Measurements from ENCODE around the gene SLC66A2.

SLC66A2 gene

DNA sequence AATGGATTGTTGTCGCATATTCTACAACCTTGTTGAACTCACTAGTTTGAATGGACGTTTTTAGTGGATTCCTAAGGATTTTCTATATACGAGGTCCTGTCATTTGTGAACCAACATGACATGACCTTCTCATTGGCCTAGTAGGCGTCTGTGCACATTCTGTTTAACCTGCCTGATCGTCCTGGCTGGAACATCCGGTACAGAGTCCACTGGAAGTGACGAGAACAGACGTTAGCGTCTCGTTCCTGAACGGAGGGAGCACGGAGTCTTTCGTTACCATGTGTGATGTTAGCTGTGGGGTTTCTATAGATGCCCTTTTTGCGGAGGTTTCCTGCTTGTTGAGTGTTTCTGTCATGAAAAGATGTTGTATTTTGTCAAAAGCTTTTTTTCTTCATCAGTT, 61.9 kb downstream of the SLC66A2 start:
- TF ChIP-seq, protein P1, sequence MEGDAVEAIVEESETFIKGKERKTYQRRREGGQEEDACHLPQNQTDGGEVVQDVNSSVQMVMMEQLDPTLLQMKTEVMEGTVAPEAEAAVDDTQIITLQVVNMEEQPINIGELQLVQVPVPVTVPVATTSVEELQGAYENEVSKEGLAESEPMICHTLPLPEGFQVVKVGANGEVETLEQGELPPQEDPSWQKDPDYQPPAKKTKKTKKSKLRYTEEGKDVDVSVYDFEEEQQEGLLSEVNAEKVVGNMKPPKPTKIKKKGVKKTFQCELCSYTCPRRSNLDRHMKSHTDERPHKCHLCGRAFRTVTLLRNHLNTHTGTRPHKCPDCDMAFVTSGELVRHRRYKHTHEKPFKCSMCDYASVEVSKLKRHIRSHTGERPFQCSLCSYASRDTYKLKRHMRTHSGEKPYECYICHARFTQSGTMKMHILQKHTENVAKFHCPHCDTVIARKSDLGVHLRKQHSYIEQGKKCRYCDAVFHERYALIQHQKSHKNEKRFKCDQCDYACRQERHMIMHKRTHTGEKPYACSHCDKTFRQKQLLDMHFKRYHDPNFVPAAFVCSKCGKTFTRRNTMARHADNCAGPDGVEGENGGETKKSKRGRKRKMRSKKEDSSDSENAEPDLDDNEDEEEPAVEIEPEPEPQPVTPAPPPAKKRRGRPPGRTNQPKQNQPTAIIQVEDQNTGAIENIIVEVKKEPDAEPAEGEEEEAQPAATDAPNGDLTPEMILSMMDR (IDR thresholded peaks at IDR 0.05; ENCODE audit: unreplicated experiment in 3 of 3) = no peak
- Mint-ChIP-seq H3K36me3 (ENCODE audit: low read depth) (peaks cover 30% of the 10 kb centered on the region), H3K27me3 (ENCODE audit: low read depth) (no peaks in the 10 kb centered on the region), H3K9me3 (peaks cover 61% of the 10 kb centered on the region), H3K27ac (no peak overlapping the region), H3K4me3 (no peak overlapping the region), H3K4me1 (no peaks in the 10 kb centered on the region)

DNA sequence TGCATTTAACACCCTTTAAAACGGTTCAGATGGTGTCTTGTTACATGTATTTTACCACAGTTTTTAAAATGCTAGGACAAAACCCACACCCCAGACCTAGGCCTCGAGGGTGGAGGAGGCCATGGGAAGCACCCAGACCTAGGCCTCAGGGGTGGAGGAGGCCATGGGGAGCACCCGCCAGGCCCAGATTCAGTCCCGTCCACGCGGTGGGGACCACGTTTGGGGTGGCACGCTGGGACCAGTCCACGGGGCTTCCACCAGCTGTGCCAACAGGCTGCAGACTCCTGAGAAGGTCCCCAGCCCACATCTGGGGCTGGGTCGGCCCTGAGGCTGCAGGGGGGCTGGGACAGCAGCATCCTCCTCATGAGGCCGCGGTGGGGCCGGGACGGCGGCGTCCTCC, 63.4 kb downstream of the SLC66A2 start:
- Mint-ChIP-seq H3K27ac (no peak overlapping the region), H3K9me3 (peaks cover 46% of the 10 kb centered on the region), H3K27me3 (ENCODE audit: low read depth) (no peaks in the 10 kb centered on the region), H3K4me1 (no peaks in the 10 kb centered on the region), H3K36me3 (ENCODE audit: low read depth) (peaks cover 16% of the 10 kb centered on the region), H3K4me3 (no peak overlapping the region)
- TF ChIP-seq, protein P1 (IDR thresholded peaks at IDR 0.05; ENCODE audit: unreplicated experiment in 3 of 3) = no peak

DNA sequence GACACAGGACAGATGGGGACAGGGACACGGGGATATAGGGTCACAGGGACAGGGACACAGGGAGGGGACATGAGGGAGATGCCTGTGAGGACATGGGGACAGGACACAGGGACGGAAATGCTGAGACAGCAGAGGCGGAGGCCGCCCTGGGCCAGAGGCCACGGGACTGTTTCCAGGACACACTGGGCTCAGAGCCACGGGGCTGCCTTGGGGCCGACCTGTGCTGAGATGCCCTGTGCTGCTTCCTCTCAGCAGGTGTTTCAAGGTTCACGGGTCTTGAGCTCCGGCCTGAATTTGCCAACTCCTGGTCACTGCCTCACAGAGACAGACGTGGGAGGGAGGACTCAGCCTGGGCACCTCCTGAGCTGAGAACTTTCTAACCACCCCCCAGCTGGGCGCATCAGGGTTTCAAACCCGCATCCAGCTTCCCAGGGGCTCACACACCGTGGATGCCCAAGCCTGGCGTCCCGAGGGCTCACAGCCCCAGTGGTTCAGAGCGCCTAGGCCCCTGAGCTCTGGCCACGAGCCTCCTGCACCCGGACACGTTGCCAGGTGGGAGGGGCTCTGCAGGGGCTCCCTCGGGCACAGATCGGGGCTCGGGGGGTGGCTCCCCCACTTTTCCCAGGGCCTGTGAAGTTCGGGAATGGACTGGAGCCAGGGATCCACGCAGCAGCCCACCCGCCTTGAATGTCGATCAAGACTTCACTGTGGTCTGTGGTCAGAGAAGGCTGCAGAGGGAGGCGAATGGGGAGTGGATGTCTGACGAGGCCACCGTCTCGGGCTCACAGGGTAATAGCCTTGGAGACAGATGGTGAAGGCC, 64.1 kb downstream of the SLC66A2 start:
- Mint-ChIP-seq H3K9me3 (peaks cover 40% of the 10 kb centered on the region), H3K27me3 (ENCODE audit: low read depth) (no peaks in the 10 kb centered on the region), H3K36me3 (ENCODE audit: low read depth) (peaks cover 9% of the 10 kb centered on the region), H3K4me3 (no peak overlapping the region), H3K4me1 (no peaks in the 10 kb centered on the region), H3K27ac (no peak overlapping the region)
- TF ChIP-seq, protein P1 (IDR thresholded peaks at IDR 0.05; ENCODE audit: unreplicated experiment in 3 of 3) = no peak

DNA sequence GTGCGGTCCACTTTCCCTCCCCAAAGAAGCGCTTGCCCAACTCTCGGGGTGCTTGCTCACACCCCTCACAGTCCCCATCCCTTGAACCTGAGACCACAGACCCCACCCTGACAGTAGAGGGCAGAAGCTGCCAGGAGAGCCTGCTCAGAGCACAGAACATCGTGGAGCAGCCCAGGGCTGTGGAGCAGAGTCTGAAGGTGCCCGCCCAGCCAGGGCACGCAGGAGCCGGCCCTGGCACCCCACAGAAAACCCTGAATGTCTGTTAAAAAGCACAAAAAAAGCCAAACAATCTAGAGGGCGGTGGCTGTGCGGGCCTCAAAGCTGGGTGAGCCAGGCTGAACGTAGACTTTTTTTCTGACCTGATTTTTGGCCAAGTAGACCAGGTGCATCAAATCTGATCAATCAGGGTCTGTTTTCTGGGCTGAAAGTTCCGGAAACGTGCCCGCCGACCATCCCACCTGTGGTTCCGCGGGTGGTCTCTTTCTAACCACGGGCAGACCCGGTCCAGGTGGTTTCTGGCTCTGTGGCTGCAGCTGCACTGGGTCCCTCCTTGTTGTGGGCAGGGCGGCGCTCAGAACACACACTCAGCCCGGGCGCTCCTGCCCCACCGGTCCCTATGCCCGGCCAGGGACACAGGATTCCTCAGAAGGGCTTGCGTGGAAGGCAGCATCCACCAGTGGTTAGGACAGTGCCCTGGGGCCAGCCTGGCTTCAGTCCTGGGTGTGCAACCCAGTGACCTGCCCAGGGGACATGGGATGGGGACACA, 66.3 kb downstream of the SLC66A2 start:
- no peak overlapping the region for H3K27ac Mint-ChIP-seq
- H3K9me3 Mint-ChIP-seq = peaks cover 26% of the 10 kb centered on the region
- H3K36me3 Mint-ChIP-seq (ENCODE audit: low read depth) = peaks cover 4% of the 10 kb centered on the region
- H3K4me3 Mint-ChIP-seq = no peak overlapping the region
- H3K4me1 Mint-ChIP-seq = no peaks in the 10 kb centered on the region
- TF ChIP-seq, protein P1 (IDR thresholded peaks at IDR 0.05; ENCODE audit: unreplicated experiment in 3 of 3) = no peak
- no peaks in the 10 kb centered on the region for H3K27me3 Mint-ChIP-seq (ENCODE audit: low read depth)

DNA sequence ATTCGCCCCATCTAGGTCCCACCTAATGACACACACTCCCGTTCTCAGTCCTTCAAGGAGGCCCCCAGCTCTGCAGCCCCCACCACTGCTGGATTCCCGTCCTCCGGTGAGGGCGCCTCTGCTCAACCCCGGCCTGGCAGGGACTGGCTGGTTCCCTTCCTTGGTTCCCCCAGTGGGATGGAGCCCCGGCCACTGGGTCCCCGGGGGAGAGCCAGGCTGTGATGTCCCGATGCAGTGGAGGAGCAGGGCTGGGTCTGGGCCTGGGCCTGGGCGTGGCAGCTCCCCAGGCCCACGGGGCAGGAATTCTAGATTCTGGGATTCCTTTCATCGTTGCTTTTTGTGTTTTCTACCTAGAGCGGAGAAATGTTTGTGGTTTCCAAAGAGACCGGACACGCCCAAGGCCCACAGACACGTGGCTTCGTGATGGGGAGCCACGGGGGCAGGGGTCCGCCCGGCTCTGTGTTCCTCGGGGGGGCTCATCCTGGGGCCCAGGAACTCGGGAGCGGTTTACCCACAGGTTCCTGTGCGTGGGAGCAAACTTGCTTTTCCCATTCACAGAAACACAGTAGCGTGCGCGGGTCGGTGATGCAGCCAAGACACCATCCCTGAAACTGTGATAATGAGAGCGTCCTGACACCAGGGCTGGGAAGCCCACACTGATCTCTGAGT, 67.0 kb downstream of the SLC66A2 start:
- Mint-ChIP-seq H3K4me3 (no peak overlapping the region), H3K4me1 (no peaks in the 10 kb centered on the region), H3K9me3 (peaks cover 22% of the 10 kb centered on the region), H3K36me3 (ENCODE audit: low read depth) (peaks cover 4% of the 10 kb centered on the region), H3K27me3 (ENCODE audit: low read depth) (no peaks in the 10 kb centered on the region), H3K27ac (no peak overlapping the region)
- TF ChIP-seq, protein P1 (IDR thresholded peaks at IDR 0.05; ENCODE audit: unreplicated experiment in 3 of 3) = no peak

Measured in nephron (organoid).